Activated CD4-positive, alpha-beta T cell treated with anti-CD3 and anti-CD28 coated beads, Interleukin-2, amount 50 U/mL, for 4 hours (primary cell): ENCODE measurements around the gene WNT11.

Experiments
- DNase-seq, 2 experiments: peaks; one replicate each; pipeline ENCODE4 v3.0.0-alpha.2; 2020

The WNT11 gene

DNA sequence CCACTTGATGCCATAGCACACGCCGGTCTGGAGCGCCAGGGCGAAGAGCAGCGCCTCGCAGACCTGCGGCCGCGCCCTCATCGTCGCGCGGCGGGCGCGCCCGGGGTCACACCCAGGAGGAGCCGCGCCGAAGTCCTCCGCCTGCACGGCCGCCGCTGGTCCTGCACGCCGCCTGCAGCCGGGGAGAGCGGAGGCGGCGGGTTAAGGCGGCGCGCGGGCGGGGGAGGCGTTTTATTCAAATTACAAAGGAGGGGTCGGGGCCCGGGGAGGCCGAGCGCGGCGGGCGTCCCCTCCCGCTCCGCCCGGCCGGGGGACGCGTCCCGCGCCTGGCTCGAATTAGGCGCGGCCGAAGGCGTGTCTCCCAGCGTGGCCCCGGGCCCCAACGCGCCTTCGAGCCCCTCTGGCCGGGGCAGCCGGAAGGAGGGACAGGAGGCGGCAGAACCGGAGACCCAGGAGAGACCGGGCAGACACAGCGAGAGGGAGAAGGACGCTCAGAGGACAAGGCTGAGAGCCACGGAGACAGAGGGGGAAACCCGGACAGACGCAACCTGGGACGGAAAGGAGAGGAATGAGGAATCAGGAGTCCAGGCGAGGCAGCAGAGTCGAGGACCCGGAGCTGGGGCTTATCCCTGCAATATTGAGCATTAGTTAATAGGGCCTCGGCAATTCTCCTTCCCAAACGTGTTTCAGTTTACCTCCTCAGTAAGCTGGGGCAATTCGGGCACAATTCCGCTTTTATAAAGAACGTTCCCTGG, at the start of gene WNT11:
Gene WNT11 (minus strand): TSS at position 176 of the 755 bp plus-strand sequence. CDS start 95 bp downstream, at position 81.
- no peak for DNase-seq

DNA sequence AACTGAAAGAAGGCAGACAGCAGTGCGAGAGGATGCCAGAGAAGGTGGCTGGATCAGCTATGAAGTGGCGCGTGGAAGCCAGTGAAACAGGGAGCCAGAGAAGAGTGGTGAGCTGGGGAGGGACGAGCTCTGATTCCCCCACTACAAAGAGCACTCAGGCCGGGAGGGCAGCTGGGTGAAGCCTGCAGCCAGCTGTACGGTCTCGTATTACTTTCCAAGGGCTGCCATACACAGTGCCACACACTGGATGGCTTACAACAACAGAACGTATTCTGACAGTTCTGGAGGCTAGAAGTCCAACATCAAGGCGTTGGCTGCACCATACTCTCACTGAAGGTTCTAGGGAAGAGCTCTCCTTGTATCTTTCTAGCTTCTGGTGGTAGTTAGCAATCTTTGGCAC, 47.1 kb upstream of the WNT11 start:
- DNase-seq = no peak

- DNase-seq = no peak
Measured at GRCh38 chr11:76252631-76253070, 46.3 kb upstream of the WNT11 start.

GRCh38 chr11:76251576-76251975, 45.3 kb upstream of the WNT11 start:
- DNase-seq = no peak

DNA sequence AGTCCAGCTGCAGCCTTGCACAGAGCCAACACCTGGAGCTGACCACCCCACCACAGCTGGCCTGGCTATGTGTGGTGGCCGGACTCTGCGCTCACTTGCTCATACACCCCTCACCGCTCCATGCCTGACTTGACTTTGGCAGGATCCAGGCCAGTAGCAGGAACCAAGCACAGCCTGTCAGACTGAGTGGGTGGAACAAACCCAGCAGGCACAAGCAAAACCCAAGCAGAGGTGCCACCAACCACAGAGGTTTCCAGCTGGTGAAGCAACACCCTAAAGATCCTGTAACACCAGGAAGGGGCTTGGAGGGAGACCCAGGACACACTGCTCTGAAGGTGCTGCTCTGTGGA, 44.9 kb upstream of the WNT11 start:
- DNase-seq = no peak

DNA sequence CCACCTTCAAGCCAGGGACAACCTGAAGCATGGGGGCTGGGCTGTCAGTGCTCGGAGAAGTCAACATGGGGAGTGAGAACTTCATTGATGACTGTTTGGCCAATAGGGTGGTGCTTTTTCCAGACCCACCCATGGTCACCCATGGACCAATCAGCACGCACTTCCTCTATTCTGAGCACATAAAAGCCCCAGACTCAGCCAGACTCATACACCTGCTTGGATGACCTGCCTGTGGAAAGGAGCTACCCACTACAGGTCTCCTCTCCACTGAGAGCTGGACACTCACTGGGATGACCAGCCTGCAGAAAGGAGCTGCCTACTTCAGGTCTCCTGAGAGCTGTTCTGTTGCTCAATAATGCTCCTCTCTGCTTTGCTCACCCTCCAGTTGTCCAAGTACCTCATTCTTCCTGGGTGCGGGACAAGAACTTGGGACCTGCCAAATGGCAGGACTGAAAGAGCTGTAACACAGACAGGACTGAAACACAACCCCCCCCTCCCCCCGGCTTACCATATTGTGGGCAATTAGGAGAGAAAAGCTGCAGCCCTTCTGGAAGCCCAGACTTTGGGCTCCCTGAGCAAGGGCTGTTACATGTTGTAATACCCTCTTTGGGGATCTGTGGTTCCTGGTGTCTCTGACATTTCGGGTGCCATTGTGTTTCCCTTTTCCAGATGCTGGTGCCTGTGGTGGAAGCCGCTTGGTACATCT, 44.4 kb upstream of the WNT11 start:
- no peak for DNase-seq

- DNase-seq = no peak
Measured at GRCh38 chr11:76249195-76249741, 43.0 kb upstream of the WNT11 start.

DNA sequence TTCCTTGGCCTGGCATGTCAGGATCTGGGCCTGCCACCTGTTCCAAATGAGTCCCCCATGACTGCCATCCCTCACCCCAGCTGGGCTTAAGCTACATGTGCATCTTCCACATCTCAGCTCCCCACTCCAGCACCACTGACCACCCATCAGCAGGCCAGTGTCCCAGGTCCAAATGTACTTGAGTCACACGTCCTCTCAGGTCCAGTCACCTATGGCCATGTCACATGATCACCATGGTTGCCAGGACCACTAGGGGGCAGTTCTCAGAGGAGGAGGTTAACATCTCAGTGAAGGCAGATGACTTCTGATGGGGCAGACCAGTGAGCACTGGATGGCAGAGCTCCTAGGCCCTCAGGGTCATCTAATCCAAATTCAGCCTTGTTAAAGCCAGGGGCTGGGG, 41.9 kb upstream of the WNT11 start:
- DNase-seq = no peak

DNA sequence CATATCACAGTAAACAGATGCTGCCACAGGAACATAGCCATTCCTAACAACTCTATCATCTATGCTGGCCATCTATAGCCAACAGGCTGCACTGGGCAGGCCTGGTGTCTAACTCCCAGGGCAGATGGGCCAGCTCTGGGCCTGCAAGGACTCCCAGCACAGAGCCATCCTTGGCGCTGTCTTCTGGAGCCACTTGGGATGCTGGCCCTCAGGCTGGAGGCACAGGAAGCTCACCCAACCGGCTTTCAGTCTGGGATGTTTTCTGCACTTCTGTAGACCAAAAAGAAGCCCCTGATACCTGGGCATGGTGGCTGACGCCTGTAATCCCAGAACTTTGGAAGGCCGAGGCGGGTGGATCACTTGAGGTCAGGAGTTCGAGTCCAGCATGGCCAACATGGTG, 40.8 kb upstream of the WNT11 start:
- DNase-seq = no peak

- no peak for DNase-seq
Measured at GRCh38 chr11:76246271-76246933, 40.1 kb upstream of the WNT11 start.

- no peak for DNase-seq
Measured at GRCh38 chr11:76245720-76246119, 39.4 kb upstream of the WNT11 start.

DNA sequence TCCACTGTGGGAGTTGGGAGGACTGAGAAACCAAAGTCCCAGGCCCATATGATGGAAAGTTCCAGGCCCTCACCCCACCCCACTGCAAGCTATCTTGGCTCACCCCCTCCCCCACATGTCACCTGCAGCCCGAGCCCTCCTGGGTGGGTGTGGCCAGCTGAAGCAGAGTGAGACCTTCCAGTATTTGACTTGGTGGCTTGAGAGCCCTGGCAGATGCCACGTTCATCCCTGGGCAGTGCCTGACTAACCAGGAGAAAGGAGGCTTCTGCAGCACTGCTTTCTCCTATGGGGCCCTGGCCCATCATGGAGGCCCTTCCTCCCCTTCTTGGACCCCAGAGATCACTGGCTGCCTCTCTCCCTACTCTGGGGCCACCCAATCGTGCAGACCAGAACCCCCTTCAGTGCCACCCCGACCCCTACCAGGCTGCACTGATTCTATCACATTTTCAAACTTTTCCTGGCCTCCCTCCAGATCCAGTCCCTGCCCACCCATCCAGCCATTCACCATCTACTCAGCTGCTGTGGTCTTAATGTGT, 38.1 kb upstream of the WNT11 start:
- no peak for DNase-seq

DNA sequence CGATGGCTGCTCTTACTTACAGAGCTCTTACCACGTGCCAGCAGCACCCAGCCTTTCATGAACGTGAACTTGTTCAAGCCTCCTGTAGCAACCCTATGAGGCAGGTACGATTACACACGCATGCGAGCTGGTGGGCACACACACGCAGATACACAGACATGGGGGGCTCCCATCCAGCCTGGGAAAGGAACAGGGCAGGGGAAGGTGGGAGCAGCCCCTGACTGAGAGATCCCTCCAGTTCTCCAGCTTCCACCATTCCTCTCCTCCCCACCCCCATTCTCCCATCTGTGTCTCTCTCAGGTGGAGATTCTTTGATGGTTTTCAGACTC, 37.6 kb upstream of the WNT11 start:
- no peak for DNase-seq

- no peak for DNase-seq
Measured at GRCh38 chr11:76243193-76243956, 37.1 kb upstream of the WNT11 start.

DNA sequence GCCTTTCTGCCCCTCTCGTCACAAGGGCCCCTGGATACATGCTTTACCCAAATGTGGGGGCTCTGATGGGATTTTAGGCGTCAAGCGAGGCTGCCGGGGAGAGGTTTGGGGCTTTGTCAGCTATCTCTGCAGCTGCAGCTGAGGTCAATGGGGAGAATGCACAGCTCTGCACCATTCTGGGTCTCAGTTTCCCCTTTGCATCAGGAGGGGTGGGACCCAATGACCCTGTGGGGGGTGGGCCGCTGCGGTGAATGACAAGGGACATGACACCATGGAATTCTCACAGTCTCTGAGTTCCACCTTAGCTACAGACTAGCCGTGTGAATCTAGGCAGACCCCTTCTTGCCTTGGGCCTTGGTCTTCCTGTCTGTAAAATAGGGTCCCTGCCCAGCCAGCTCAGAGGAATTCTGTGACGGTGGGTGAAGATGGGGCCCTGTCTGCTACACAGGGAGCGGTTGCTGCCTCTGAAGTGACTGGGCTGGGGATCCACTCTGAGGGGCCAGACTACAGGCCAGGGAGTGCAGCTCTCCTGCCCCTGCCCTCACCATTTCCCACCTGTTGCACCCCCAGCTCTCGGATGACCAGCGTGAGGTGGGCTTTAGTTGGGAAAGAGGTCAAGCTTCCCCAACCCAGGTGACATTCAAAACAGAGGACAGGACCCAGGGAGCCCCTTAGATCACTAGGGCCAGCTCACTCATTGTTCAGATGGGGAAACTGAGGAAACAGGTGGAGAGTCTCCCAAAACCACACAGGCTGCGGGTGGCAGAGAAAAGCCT, 35.9 kb upstream of the WNT11 start:
- no peak for DNase-seq

DNA sequence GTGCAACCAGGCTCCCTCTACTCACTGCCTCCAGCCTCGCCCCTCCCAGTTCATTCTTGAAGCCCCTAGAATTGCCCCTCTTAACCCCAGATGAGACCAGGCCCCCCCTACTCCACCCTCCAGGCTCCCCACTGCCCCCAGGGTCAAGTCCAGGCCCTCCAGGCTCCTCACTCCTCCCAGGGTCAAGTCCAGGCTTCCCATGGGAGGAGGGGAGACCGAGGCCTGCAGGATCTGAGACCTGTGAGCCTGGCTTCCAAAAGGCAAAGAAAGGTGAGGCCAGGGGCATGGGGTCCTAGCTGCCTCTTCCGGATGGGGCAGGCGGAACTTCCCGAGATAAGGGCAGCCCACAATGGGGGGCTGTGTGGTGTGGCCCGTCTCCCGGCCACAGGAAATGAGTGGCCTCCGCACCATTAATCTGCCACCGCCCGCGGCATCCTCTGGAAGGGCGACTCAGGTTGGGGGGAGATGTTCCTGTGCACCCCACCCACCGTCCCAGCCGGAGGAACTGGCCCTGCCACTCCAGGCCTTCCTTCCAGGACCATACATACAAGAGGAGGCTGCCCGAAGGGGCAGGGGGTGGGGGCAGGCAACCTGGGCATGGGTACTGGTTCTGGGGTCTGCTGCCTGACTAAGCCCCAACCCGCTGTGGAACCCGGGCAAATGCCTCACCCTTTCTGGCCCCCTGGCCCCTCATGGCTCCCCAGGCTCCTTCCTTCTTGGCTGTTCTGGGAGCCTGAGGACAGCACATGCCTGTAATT, 35.1 kb upstream of the WNT11 start:
- DNase-seq = no peak

DNA sequence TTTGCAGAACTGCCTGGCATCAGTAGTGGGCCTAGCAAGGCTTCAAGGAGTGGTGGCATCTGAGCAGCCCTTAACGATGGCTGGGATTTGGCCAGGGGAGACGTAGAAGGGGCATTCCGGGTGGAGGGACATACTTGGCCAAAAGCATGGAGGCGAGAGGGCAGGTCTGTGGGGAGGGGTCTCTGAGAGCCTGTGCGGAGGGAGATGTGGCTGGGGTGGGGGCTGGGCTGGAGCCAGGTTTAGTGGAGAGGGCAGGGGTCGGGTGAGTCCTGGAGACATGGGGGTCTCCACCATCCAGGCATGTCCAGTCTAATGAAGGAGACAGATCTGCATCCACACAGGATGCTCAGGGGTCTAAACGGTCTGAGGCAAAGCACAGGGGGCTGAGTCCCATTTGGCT, 34.4 kb upstream of the WNT11 start:
- no peak for DNase-seq

DNA sequence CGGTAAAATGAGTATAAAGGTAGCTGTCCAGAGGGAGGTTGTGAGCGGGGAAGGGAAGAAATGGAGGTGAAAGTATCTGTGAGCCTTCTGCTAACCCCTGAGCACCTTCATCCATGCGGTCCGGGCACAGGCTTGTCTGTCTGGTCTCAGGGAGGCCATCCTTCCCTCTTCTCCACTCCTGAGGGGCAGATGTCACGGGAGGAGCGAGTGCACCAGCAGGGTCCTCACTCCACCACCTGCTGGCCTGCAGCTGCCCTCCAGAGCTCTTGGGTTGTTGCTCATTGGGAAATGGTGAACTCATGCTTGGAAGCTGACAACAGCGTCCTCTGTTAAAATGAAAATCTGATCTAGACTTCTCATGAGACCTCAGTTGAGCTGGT, 33.8 kb upstream of the WNT11 start:
- DNase-seq = no peak

GRCh38 chr11:76239483-76240160, 33.3 kb upstream of the WNT11 start:
- DNase-seq = no peak

GRCh38 chr11:76238551-76238950, 32.2 kb upstream of the WNT11 start:
- no peak for DNase-seq

GRCh38 chr11:76237914-76238313, 31.6 kb upstream of the WNT11 start:
- no peak for DNase-seq
